Measurements from ENCODE around the gene EBI3.
"Not testable (repeated sequence)": the region's sequence is repeated elsewhere in the genome, so short reads cannot be mapped to it uniquely, and the experiment has no call there.

The EBI3 gene

DNA sequence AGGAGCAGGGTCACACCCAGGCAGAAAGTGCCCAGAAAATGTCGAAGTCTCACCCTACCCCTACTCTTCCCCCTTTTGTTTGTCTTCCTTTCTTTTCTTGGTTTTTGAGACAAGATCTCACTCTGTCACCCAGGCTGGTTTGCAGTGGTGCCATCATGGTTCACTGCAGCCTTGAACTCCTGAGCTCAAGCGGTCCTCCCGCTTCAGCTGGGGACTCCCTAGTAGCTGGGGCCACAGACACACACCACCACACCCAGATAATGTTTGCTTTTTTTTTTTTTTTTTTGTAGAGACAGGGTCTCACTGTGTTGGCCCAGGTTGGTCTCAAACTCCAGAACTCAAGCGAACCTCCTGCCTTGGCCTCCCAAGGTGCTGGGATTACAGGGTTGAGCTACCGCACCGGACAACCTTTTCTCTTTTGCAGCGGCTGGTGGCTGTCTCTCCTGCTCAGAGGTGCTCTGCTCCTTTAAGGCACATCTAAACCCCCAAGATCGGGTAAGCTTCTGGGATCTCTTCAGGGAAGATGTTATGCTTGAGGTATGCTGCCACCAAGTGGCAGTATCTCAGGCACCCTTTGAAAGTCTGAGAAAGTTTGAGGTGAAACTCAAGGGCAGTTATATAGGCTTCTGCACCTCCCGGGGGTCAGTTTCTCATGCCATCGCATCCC is 22.4 kb upstream of the EBI3 start:
- 83% methylated on average over 10 of the region's 10 CpGs for WGBS
- Histone ChIP-seq H3K9ac (ENCODE audit: low read depth, low read length) (no peak overlapping the region), H3K27ac (ENCODE audit: low read depth, low read length) (no peak overlapping the region), H3K4me3 (ENCODE audit: low read length) (no peak overlapping the region), H3K27me3 (ENCODE audit: insufficient read depth, low read length) (no peaks in the 10 kb centered on the region), H3K4me1 (ENCODE audit: insufficient read depth, low read length) (no peaks in the 10 kb centered on the region), H3K36me3 (ENCODE audit: insufficient read depth, low read length) (no peaks in the 10 kb centered on the region), H3K9me3 (ENCODE audit: insufficient read depth, low read depth, low read length) (no peaks in the 10 kb centered on the region)

GRCh38 chr19:4208385-4209094 is 20.8 kb upstream of the EBI3 start:
- H3K9ac ChIP-seq (ENCODE audit: low read depth, low read length): no peak overlapping the region
- H3K27ac ChIP-seq (ENCODE audit: low read depth, low read length): no peak overlapping the region
- WGBS: 75% methylated on average over 13 of the region's 13 CpGs
- H3K27me3 ChIP-seq (ENCODE audit: insufficient read depth, low read length): no peaks in the 10 kb centered on the region
- no peaks in the 10 kb centered on the region for H3K36me3 ChIP-seq (ENCODE audit: insufficient read depth, low read length)
- no peaks in the 10 kb centered on the region for H3K9me3 ChIP-seq (ENCODE audit: insufficient read depth, low read depth, low read length)
- H3K4me1 ChIP-seq (ENCODE audit: insufficient read depth, low read length): no peaks in the 10 kb centered on the region
- no peak overlapping the region for H3K4me3 ChIP-seq (ENCODE audit: low read length)

GRCh38 chr19:4210166-4210731 is 19.1 kb upstream of the EBI3 start:
- H3K4me1 ChIP-seq (ENCODE audit: insufficient read depth, low read length): no peaks in the 10 kb centered on the region
- H3K9ac ChIP-seq (ENCODE audit: low read depth, low read length): no peak overlapping the region
- H3K27me3 ChIP-seq (ENCODE audit: insufficient read depth, low read length): no peaks in the 10 kb centered on the region
- H3K36me3 ChIP-seq (ENCODE audit: insufficient read depth, low read length): no peaks in the 10 kb centered on the region
- H3K9me3 ChIP-seq (ENCODE audit: insufficient read depth, low read depth, low read length): no peaks in the 10 kb centered on the region
- WGBS: 84% methylated on average over 15 of the region's 15 CpGs
- no peak overlapping the region for H3K4me3 ChIP-seq (ENCODE audit: low read length)
- no peak overlapping the region for H3K27ac ChIP-seq (ENCODE audit: low read depth, low read length)

- Histone ChIP-seq H3K27ac (ENCODE audit: low read depth, low read length) (no peak overlapping the region), H3K27me3 (ENCODE audit: insufficient read depth, low read length) (no peaks in the 10 kb centered on the region), H3K9ac (ENCODE audit: low read depth, low read length) (no peak overlapping the region), H3K9me3 (ENCODE audit: insufficient read depth, low read depth, low read length) (no peaks in the 10 kb centered on the region), H3K4me3 (ENCODE audit: low read length) (no peak overlapping the region), H3K4me1 (ENCODE audit: insufficient read depth, low read length) (no peaks in the 10 kb centered on the region), H3K36me3 (ENCODE audit: insufficient read depth, low read length) (no peaks in the 10 kb centered on the region)
- 93% methylated on average over 3 of the region's 3 CpGs for WGBS
Observed at GRCh38 chr19:4213116-4213515, 16.2 kb upstream of the EBI3 start.

GRCh38 chr19:4215807-4216206 is 13.5 kb upstream of the EBI3 start:
- H3K9ac ChIP-seq (ENCODE audit: low read depth, low read length): no peak overlapping the region
- no peak overlapping the region for H3K27ac ChIP-seq (ENCODE audit: low read depth, low read length)
- no peaks in the 10 kb centered on the region for H3K9me3 ChIP-seq (ENCODE audit: insufficient read depth, low read depth, low read length)
- no peaks in the 10 kb centered on the region for H3K4me1 ChIP-seq (ENCODE audit: insufficient read depth, low read length)
- H3K27me3 ChIP-seq (ENCODE audit: insufficient read depth, low read length): no peaks in the 10 kb centered on the region
- no peaks in the 10 kb centered on the region for H3K36me3 ChIP-seq (ENCODE audit: insufficient read depth, low read length)
- whole genome bisulfite sequencing: 90% methylated on average over 10 of the region's 10 CpGs
- H3K4me3 ChIP-seq (ENCODE audit: low read length): no peak overlapping the region

DNA sequence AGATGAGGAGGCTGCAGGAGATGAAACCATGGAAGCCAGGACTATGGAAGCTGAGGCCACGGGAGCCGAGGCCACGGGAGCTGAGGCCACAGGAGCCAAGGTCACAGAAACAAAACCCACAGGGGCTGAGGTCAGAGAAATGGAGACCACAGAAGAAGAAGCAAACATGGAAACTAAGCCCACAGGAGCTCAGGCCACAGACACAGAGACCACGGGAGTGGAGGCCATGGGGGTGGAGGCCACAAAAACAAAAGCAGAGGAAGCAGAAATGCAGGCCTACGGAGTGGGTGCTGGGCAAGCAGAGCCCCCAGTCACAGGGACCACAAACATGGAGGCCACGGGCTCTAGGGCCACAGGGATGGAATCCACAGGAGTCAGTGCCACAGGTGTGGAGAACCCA is 12.5 kb upstream of the EBI3 start:
- Histone ChIP-seq H3K36me3 (ENCODE audit: insufficient read depth, low read length) (no peaks in the 10 kb centered on the region), H3K4me1 (ENCODE audit: insufficient read depth, low read length) (no peaks in the 10 kb centered on the region), H3K27ac (ENCODE audit: low read depth, low read length) (no peak overlapping the region), H3K4me3 (ENCODE audit: low read length) (no peak overlapping the region), H3K27me3 (ENCODE audit: insufficient read depth, low read length) (no peaks in the 10 kb centered on the region), H3K9ac (ENCODE audit: low read depth, low read length) (no peak overlapping the region), H3K9me3 (ENCODE audit: insufficient read depth, low read depth, low read length) (no peaks in the 10 kb centered on the region)
- 80% methylated on average over 6 of the region's 6 CpGs for WGBS

DNA sequence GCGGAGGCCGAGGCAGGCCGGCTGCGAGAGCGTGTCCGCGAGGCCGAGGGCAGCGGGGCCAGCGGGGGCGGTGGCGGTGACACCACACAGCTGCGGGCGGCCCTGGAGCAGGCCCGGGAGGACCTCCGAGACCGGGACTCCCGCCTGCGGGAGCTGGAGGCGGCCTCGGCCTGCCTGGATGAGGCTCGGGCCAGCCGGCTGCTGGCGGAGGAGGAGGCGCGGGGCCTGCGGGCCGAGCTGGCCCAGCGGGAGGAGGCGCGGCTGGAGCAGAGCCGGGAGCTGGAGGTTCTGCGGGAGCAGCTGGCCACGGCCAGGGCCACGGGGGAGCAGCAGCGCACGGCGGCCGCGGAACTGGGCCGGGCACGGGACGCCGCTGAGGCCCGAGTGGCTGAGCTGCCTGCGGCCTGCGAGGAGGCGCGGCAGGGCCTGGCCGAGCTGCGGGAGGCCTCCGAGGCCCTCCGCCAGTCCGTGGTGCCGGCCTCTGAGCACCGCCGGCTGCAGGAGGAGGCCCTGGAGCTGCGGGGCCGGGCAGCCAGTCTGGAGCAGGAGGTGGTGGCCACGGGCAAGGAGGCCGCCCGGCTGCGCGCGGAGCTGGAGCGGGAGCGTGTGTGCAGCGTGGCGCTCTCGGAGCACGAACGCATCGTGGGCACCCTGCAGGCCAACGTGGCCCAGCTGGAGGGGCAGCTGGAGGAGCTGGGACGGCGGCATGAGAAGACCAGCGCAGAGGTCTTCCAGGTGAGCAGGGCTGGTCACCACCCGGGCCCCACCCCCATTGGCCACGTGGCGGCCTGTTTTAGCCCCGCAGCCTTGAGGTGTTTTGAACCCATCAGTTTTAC is 11.7 kb upstream of the EBI3 start:
- H3K4me1 ChIP-seq (ENCODE audit: insufficient read depth, low read length): no peaks in the 10 kb centered on the region
- 95% methylated on average over 81 of the region's 81 CpGs for WGBS
- H3K9ac ChIP-seq (ENCODE audit: low read depth, low read length): no peak overlapping the region
- no peak overlapping the region for H3K27ac ChIP-seq (ENCODE audit: low read depth, low read length)
- no peaks in the 10 kb centered on the region; the same call in 1 of the 2 replicates for H3K36me3 ChIP-seq (ENCODE audit: insufficient read depth, low read length)
- no peaks in the 10 kb centered on the region for H3K9me3 ChIP-seq (ENCODE audit: insufficient read depth, low read depth, low read length)
- no peaks in the 10 kb centered on the region for H3K27me3 ChIP-seq (ENCODE audit: insufficient read depth, low read length)
- H3K4me3 ChIP-seq (ENCODE audit: low read length): no peak overlapping the region

- H3K9ac ChIP-seq (ENCODE audit: low read depth, low read length); H3K36me3 ChIP-seq (ENCODE audit: insufficient read depth, low read length); H3K27me3 ChIP-seq (ENCODE audit: insufficient read depth, low read length); H3K9me3 ChIP-seq (ENCODE audit: insufficient read depth, low read depth, low read length); H3K27ac ChIP-seq (ENCODE audit: low read depth, low read length); H3K4me1 ChIP-seq (ENCODE audit: insufficient read depth, low read length); H3K4me3 ChIP-seq (ENCODE audit: low read length): not testable (repeated sequence)
- WGBS: 91% methylated on average over 1 of the region's 1 CpG
Observed at GRCh38 chr19:4218523-4218922, 10.8 kb upstream of the EBI3 start.

DNA sequence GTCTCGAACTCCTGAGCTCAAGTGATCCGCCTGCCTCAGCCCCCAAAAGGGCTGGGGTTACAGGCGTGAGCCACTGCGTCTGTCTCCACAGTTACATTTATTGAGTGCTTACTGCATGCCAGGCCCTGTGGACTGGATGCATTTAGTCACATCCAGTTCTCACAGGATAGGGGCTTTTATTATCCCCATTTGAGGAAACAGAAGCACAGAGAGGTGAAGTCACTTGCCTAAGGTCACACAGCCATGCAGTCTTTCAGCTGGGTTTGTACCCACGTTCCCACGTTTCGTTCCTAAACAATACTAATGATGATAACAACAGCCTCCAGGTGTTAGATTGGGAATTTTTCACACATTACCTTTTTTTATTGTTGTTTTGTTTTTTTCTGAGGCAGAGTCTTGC is 9.1 kb upstream of the EBI3 start:
- no peak overlapping the region for H3K4me3 ChIP-seq (ENCODE audit: low read length)
- no peaks in the 10 kb centered on the region for H3K27me3 ChIP-seq (ENCODE audit: insufficient read depth, low read length)
- no peak overlapping the region for H3K9ac ChIP-seq (ENCODE audit: low read depth, low read length)
- no peak overlapping the region for H3K27ac ChIP-seq (ENCODE audit: low read depth, low read length)
- WGBS: 93% methylated on average over 7 of the region's 7 CpGs
- H3K9me3 ChIP-seq (ENCODE audit: insufficient read depth, low read depth, low read length): no peaks in the 10 kb centered on the region
- H3K36me3 ChIP-seq (ENCODE audit: insufficient read depth, low read length): no peaks in the 10 kb centered on the region; the same call in 1 of the 2 replicates
- H3K4me1 ChIP-seq (ENCODE audit: insufficient read depth, low read length): no peaks in the 10 kb centered on the region

DNA sequence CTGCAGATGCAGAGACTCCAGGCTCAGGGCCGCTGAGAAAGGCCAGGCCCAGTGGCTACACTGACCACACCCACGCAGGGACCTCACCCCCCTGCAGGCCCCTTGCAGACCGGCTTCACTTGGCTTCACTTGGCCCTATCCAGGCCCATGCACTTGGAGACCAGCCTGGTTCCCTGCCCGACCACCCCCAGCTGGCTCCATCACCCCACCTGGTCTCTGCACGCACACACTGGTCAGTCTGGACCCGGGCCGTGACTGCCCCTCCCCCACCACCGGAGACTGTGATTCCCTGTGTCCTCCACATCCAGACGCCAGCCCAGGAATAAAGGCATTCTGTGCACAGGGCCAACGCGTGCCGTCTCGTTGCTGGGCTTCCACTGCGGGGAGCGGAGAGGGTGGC is 4.9 kb upstream of the EBI3 start:
- Histone ChIP-seq H3K4me1 (ENCODE audit: insufficient read depth, low read length) (peaks cover 4% of the 10 kb centered on the region; the same call in 1 of the 2 replicates), H3K36me3 (ENCODE audit: insufficient read depth, low read length) (no peaks in the 10 kb centered on the region; the same call in 1 of the 2 replicates), H3K27ac (ENCODE audit: low read depth, low read length) (no peak overlapping the region), H3K4me3 (ENCODE audit: low read length) (no peak overlapping the region), H3K27me3 (ENCODE audit: insufficient read depth, low read length) (peaks cover 14% of the 10 kb centered on the region), H3K9me3 (ENCODE audit: insufficient read depth, low read depth, low read length) (no peaks in the 10 kb centered on the region), H3K9ac (ENCODE audit: low read depth, low read length) (no peak overlapping the region)
- WGBS: 76% methylated on average over 15 of the region's 15 CpGs

- no peak overlapping the region for H3K9ac ChIP-seq (ENCODE audit: low read depth, low read length)
- no peaks in the 10 kb centered on the region; the same call in 1 of the 2 replicates for H3K36me3 ChIP-seq (ENCODE audit: insufficient read depth, low read length)
- peaks cover 4% of the 10 kb centered on the region; the same call in 1 of the 2 replicates for H3K4me1 ChIP-seq (ENCODE audit: insufficient read depth, low read length)
- peaks cover 14% of the 10 kb centered on the region for H3K27me3 ChIP-seq (ENCODE audit: insufficient read depth, low read length)
- 91% methylated on average over 8 of the region's 8 CpGs for WGBS
- no peaks in the 10 kb centered on the region for H3K9me3 ChIP-seq (ENCODE audit: insufficient read depth, low read depth, low read length)
- H3K27ac ChIP-seq (ENCODE audit: low read depth, low read length): no peak overlapping the region
- no peak overlapping the region for H3K4me3 ChIP-seq (ENCODE audit: low read length)
Observed at GRCh38 chr19:4225885-4226284, 3.4 kb upstream of the EBI3 start.

All from HUES64 (cell line).